ENCODE measurements around the gene ING2.

Gene ING2

GRCh38 chr4:183499389-183499788, 5.5 kb upstream of the ING2 start:
- no peak for DNase-seq (ENCODE audit: low spot score)

GRCh38 chr4:183499801-183500200, 5.1 kb upstream of the ING2 start:
- no peak for DNase-seq (ENCODE audit: low spot score)

GRCh38 chr4:183503497-183504063, 1.3 kb upstream of the ING2 start:
- peak; percentile 4 for DNase-seq (ENCODE audit: low spot score)

GRCh38 chr4:183504064-183504929, 561 bp upstream of the ING2 start:
- DNase-seq (ENCODE audit: low spot score) = peak; percentile 93

DNA sequence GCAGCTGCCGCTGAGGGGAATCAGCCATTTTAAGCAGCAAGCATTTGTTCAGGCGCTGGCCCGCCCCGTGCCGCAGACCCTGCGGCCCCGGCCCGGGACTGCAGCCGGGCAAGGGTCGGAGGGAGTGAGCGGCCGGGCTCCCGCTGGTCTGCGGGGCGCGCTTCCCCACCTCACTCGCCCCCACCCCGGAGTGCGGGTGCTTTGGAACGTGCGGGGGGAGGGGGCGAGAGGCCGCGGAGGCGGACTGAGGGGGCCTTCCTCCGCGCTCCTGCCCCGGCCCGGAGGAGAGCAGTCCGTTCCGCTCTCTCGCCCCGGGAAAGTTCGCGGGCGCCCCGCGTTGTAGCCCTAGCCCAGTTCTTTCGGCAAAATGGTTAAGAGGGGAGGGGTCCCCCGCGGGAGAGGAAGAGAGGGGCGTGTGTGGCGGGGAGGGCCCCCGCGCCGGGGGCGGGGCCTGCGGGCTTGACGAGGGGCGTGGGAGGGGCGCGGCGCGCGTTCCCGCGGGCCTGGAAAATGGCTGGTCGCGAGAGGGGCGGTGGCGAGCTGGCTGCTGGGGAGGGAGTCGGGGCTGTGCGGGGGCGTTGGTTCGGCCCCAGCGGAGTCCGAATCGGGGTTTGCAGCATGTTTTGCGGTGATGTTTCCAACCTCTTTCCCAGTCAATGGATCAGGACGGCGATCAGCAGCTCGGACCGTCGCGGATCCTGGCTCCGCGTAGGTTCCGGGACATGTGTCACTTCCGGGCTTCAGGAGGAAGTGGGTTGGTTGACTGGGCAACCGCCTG, 942 bp downstream of the ING2 start:
- DNase-seq (ENCODE audit: low spot score) = peak; percentile 82

DNA sequence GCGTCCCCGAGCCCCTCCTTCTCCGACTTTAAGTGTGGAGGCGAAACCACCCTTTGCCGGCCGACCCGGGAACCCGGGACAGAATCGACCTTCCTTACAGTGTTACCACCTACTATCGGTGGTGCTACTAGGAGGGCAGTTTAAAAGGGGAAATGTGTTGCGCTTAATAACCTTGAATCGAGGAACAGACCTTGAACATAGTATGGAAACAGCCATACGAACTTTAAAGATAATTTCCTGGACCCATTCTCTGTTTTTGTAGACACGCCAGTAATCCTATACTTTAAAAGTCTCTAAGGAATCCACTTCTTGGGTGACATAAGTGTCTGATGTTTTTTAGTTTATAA, 1.5 kb downstream of the ING2 start:
- no peak for DNase-seq (ENCODE audit: low spot score)

- no peak for DNase-seq (ENCODE audit: low spot score)
These were observed 3.3 kb downstream of the ING2 start for GRCh38 chr4:183507925-183508696.

GRCh38 chr4:183508697-183509335, 4.0 kb downstream of the ING2 start:
- DNase-seq (ENCODE audit: low spot score) = no peak

GRCh38 chr4:183515411-183515810, 10.6 kb downstream of the ING2 start:
- no peak for DNase-seq (ENCODE audit: low spot score)

DNA sequence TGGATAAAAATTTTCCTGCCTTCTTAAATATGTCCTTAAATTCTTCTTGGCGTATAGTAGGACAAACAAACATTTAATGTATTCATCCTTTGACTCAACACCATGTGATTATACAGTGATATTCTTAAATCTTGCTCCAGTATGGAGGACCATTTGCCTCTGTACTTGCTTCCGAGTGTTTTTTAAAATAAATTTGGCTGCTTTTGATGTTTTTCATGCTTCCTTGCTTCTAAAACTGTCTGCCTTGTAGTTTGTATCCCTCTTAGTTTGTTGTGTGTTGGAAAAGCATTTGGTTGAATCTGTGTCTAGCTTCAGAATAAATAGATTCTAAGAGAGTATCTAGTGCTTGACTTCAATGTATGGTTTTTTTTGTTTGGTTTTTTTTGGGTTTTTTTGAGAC, 12.3 kb downstream of the ING2 start:
- DNase-seq (ENCODE audit: low spot score) = no peak

DNA sequence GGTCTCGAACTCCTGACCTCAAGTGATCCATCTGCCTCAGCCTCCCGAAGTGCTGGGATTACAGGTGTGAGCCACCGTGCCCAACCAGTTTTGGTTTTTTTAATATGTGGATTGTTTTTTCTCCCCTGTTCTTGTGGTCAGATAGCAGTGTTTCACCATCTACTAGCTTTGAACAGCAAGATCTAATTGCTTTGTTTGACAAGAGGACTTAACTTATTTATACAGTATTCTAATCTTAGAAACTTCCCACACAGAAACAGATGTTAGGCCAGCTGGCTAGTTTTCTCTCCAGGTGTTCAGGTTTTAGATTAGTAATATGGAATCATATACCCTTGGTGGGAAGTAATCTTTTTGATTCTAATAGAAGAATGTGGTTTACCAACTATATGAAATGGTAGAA, 12.9 kb downstream of the ING2 start:
- DNase-seq (ENCODE audit: low spot score) = no peak

DNA sequence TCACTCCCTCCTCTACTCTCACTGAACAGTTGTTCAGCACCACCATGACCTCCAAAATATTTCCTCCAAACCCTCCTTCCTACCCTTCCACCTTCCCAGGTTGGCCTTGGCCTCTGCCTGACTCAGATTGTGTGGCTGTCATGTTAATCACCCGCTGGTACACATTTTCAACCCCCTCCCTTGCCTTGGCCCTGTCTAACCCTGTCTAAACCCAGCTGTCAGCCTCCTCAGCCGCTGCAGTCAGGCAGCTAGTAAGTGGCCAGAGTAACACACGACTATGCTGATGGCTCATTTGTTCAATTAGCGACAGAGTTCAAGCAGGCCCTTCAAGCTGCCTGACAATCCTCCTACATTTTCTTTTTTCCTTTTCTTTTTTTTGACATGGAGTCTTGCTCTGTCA, 18.0 kb downstream of the ING2 start:
- DNase-seq (ENCODE audit: low spot score) = no peak

- DNase-seq (ENCODE audit: low spot score) = no peak
These were observed 22.5 kb downstream of the ING2 start for GRCh38 chr4:183527326-183527725.

DNA sequence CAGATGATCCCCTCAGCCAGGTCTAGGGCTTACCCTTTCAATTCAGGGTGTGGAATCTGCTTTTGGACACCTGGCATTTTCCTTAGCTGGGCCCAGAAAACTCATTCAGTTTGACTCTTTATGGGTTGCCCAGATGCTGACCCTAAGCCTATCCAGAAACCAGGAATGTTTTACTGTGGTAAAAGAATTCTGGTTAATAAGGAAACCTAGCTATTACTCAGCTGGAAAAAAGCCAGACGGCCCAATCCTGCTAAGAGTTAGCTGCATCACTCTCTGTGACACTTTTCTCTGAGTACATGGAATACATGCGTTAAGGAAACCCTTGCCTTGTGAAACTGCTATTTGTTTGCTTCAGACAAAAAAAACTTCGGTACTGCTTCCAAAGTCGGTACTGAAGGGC, 28.0 kb downstream of the ING2 start:
- DNase-seq (ENCODE audit: low spot score) = no peak

- DNase-seq (ENCODE audit: low spot score) = no peak
These were observed 28.8 kb downstream of the ING2 start for GRCh38 chr4:183533698-183534097.

GRCh38 chr4:183540410-183541009, 35.7 kb downstream of the ING2 start:
- no peak for DNase-seq (ENCODE audit: low spot score)

DNA sequence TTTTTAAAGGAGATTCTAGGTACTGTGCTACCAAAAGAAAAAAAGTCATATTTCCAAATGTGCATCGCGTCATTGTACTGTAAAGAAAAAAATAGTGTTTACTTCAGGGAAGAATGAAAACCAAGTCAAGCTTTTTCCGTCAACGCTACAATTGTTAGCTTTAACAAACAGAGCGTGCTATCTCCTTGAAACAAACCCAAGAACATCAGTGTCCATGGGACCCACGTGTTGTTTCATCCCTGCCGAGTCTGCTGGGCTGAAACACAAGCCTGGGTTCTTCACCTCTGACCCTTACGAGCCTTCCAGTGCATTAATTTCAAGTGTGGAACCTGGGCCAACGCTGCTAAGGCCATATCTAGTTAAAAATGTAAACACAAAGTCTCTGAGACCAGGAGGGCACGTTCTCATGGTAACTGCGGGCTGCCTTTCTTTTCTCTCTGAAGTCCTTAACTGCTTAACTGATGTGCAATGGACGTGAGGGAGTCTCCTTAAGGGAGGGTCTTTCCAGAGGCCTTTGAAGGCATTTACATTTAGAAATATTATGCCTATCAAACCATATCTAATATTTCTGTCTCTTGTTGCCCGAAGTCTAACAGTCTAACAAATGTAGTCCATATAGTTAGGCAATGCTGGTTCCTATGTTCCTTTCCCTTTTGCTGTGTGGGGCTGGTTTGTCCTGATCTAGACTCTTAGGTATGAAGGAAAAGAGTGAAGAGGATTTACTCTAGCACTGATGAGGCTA, 36.3 kb downstream of the ING2 start:
- DNase-seq (ENCODE audit: low spot score) = no peak

DNA sequence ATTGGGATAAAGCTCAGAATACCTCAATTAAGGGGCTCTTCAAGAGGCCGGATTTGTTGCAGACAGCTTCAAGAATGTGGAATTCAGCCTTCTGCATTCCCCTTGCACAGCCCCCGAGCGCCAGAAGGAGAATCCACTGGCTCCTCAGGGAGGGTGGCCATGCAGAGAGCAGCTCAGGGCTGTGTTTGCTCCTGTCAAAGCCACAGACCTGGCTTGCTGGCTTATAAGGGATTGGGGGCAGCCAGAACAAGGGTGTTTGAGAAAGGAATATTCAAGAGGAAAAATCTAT, 36.8 kb downstream of the ING2 start:
- no peak for DNase-seq (ENCODE audit: low spot score)

DNA sequence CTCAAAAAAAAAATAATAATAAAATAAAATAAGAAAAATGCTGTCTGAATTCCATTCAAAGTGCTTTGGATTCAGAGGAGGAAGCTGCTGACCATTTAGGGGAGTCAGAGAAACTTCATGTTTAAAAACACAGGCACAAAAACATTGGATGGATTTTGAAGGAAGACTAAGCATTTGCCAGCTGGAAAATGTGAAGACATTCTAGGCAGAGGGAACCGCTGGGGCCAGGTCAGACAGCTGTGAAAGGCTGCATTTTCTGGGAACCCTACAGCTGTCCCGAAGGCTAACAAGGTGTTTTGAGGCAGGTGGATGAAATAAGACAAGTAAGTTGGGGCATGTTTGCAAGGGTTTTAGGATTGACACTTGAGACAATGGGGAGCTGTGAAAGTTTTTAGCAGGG, 38.6 kb downstream of the ING2 start:
- no peak for DNase-seq (ENCODE audit: low spot score)

DNA sequence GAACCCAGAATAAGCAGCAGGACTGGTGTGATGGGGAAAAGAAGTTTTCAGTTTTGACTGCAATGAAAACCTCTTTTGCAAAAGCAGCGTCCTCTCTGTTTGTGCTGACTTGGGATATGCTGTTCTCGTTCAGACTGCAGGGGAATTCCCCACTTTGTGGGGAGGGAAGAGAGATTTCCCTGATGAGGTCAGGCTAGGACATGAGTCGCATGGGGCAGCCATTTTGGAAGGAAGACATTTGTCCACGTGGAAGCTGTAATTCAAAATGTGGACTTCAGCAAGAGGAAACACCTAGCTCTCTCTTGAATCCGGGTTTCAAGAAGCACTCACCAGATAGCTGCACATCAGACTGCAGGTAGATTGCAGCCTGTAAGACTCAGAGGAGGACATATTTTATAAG, 39.3 kb downstream of the ING2 start:
- no peak for DNase-seq (ENCODE audit: low spot score)

DNA sequence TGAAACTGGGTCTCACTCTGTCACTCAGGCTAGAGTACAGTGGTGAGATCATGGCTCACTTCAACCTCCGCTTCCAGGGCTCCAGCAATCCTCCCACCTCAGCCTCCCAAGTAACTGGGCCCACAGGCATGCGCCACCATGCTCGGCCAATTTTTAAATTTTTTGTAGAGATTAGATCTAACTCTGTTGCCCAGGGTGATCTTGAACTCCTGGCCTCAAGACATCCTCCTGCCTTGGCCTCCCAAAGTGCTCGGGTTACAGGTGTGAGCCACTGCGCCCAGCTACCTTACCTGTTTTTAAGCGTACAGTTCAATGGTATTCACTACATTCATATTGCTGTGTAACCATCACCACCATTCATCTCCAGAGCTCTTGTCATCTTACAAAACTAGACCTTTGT, 41.5 kb downstream of the ING2 start:
- DNase-seq (ENCODE audit: low spot score) = no peak
